NCI-H128 (cell line): Measurements from ENCODE around the gene TBC1D19.

ENCODE experiments used
- DNase-seq: peaks from one replicate; lab custom pipeline; 2025; ENCODE audit not compliant: unreplicated experiment; lab: John Stamatoyannopoulos, UW

The TBC1D19 gene

GRCh38 chr4:26779224-26779623, 195.3 kb downstream of the TBC1D19 start:
- no peak for DNase-seq

GRCh38 chr4:26779674-26780073, 195.8 kb downstream of the TBC1D19 start:
- DNase-seq, result no peak

- DNase-seq, result no peak
Measured at GRCh38 chr4:26780539-26780938, 196.7 kb downstream of the TBC1D19 start.

- no peak for DNase-seq
Measured at GRCh38 chr4:26782168-26782829, 198.4 kb downstream of the TBC1D19 start.

GRCh38 chr4:26782830-26783202, 198.9 kb downstream of the TBC1D19 start:
- no peak for DNase-seq

GRCh38 chr4:26784207-26784865, 200.5 kb downstream of the TBC1D19 start:
- no peak for DNase-seq

- no peak for DNase-seq
Measured at GRCh38 chr4:26785312-26785711, 201.4 kb downstream of the TBC1D19 start.

GRCh38 chr4:26785810-26786209, 201.9 kb downstream of the TBC1D19 start:
- no peak for DNase-seq

- DNase-seq, result no peak
Measured at GRCh38 chr4:26786916-26787315, 203.0 kb downstream of the TBC1D19 start.

- DNase-seq, result no peak
Measured at GRCh38 chr4:26787461-26788340, 203.8 kb downstream of the TBC1D19 start.

GRCh38 chr4:26788341-26788733, 204.5 kb downstream of the TBC1D19 start:
- no peak for DNase-seq

GRCh38 chr4:26789208-26789607, 205.3 kb downstream of the TBC1D19 start:
- no peak for DNase-seq

- no peak for DNase-seq
Measured at GRCh38 chr4:26791346-26791745, 207.5 kb downstream of the TBC1D19 start.

- no peak for DNase-seq
Measured at GRCh38 chr4:26792639-26793038, 208.8 kb downstream of the TBC1D19 start.

- DNase-seq, result no peak
Measured at GRCh38 chr4:26793735-26794134, 209.9 kb downstream of the TBC1D19 start.

- no peak for DNase-seq
Measured at GRCh38 chr4:26796081-26796480, 212.2 kb downstream of the TBC1D19 start.

GRCh38 chr4:26802790-26803189, 218.9 kb downstream of the TBC1D19 start:
- DNase-seq, result no peak

- DNase-seq, result no peak
Measured at GRCh38 chr4:26803211-26803861, 219.5 kb downstream of the TBC1D19 start.

GRCh38 chr4:26804451-26804850, 220.6 kb downstream of the TBC1D19 start:
- no peak for DNase-seq

- DNase-seq, result no peak
Measured at GRCh38 chr4:26804925-26805324, 221.0 kb downstream of the TBC1D19 start.
